ENCODE data around the gene ADGRL3. TPM values are rescaled to one million over a fixed set of nuclear protein-coding genes. Genes with fewer than 3 reads are reported as not detected.
"Not testable (repeated sequence)": the region's sequence is repeated elsewhere in the genome, so short reads cannot be mapped to it uniquely, and the experiment has no call there.

Gene ADGRL3
- total RNA-seq, 2 donors from 2014 or later: 4.0 to 5.2 TPM

- DNase-seq (peak in 1 of 2 donors; percentile 27), ATAC-seq (peak; percentile 48)
- intact Hi-C loops (cut with DNase I, micrococcal nuclease): no loop called here
Measured at GRCh38 chr4:61741327-61742096, 541.4 kb downstream of the ADGRL3 start.

- ATAC-seq: no peak
- intact Hi-C loops (cut with DNase I, micrococcal nuclease): no loop called here
- DNase-seq: no peak
Measured at GRCh38 chr4:61750810-61751209, 550.7 kb downstream of the ADGRL3 start.

DNA sequence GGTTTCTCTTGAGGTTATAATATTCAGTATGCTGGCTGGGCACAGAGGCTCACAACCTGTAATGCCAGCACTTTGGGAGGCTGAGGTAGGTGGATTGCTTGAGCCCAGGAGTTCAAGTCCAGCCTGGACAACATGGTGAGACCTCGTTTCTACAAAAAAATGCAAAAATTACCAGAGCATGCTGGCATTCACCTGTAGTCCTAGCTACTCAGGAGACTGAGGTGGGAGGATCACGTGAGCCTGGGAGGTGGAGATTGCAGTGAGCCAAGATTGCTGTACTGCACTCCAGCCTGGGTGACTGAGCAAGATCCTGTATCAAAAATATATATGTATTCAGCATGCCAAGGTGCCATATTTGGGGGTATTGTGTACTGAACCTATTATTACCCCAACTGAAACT lies 552.5 kb downstream of the ADGRL3 start:
- no peak for ATAC-seq
- DNase-seq: no peak
- intact Hi-C loops (cut with DNase I, micrococcal nuclease): no loop called here

DNA sequence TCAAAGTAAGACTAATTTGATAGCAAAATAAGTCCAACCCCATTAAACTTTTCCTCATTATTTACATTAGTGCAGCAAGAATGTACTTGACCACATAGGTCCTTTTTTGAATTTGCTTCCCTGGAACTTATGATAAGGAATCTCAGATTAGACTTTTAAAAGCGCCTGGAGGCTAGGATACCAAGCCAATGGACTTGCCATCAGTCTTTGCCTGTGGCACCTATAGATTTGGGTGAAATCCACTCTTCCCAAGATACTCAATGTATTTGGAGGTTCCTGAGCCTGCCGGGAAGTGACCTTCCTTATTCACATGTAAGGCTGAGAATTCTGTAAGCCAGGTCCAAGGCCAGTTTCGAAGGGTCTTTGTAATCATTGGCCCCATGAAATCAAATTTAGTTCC lies 553.6 kb downstream of the ADGRL3 start:
- intact Hi-C loops (cut with DNase I, micrococcal nuclease): no loop called here
- no peak for ATAC-seq

GRCh38 chr4:61756937-61757336 lies 556.8 kb downstream of the ADGRL3 start:
- DNase-seq; ATAC-seq; intact Hi-C loops (cut with DNase I, micrococcal nuclease): not testable (repeated sequence)

More for the DNA sequence above, 553.6 kb downstream of the ADGRL3 start:
- no peak for DNase-seq

DNA sequence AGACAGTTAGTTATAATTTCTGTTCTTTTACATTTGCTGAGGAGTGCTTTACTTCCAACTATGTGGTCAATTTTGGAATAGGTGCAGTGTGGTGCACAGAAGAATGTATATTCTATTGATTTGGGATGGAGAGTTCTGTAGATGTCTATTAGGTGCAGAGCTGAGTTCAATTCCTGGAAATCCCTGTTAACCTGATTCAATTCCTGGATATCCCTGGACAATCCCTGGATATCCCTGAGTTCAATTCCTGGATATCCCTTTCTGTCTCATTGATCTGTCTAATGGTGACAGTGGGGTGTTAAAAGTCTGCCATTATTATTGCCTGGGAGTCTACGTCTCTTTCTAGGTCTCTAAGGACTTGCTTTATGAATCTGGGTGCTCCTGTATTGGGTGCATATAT lies 557.9 kb downstream of the ADGRL3 start:
- DNase-seq; ATAC-seq; intact Hi-C loops (cut with DNase I, micrococcal nuclease): not testable (repeated sequence)

DNA sequence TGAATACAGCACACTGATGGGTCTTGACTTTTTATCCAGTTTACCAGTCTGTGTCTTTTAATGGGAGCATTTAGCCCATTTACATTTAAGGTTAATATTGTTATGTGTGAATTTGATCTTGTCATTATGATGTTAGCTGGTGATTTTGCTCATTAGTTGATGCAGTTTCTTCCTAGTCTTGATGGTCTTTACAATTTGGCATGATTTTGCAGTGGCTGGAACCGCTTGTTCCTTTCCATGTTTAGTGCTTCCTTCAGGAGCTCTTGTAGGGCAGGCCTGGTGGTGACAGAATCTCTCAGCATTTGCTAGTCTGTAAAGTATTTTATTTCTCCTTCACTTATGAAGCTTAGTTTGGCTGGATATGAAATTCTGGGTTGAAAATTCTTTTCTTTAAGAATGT lies 558.5 kb downstream of the ADGRL3 start:
- intact Hi-C loops (cut with DNase I, micrococcal nuclease); ATAC-seq; DNase-seq: not testable (repeated sequence)

- DNase-seq; intact Hi-C loops (cut with DNase I, micrococcal nuclease); ATAC-seq: not testable (repeated sequence)
Measured at GRCh38 chr4:61759245-61759644, 559.1 kb downstream of the ADGRL3 start.

DNA sequence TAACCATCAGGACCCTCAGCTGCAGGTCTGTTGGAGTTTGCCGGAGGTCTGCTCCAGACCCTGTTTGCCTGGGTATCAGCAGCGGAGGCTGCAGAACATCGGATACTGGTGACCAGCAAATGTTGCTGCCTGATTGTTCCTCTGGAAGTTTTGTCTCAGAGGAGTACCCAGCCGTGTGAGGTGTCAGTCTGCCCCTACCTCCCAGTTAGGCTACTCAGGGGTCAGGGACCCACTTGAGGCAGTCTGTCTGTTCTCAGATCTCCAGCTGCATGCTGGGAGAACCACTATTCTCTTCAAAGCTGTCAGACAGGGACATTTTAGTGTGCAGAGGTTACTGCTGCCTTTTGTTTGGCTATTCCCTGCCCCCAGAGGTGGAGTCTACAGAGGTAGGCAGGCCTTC lies 559.8 kb downstream of the ADGRL3 start:
- DNase-seq; ATAC-seq; intact Hi-C loops (cut with DNase I, micrococcal nuclease): not testable (repeated sequence)

DNA sequence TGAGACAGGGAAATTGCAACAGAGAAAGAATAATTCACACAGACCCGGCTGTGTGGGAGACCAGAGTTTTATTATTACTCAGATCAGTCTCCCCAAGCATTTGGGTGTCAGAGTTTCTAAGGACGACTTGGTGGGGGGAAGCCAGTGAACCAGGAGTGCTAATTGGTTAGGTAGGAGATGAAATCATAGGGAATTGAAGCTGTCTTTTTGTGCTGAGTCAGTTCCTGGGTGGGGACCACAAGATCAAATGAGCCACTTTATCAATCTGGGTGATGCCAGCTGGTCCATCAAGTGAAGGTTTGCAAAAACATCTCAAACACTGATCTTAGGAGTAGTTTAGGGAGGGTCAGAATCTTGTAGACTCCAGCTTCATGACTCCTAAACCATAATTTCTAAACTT lies 560.7 kb downstream of the ADGRL3 start:
- no peak for ATAC-seq
- intact Hi-C loops (cut with DNase I, micrococcal nuclease): no loop called here
- DNase-seq: no peak

- intact Hi-C loops (cut with DNase I, micrococcal nuclease): no loop called here
- ATAC-seq: no peak
- no peak for DNase-seq
Measured at GRCh38 chr4:61762722-61763627, 562.8 kb downstream of the ADGRL3 start.

- ATAC-seq (no peak), DNase-seq (no peak)
- intact Hi-C loops (cut with DNase I, micrococcal nuclease): no loop called here
Measured at GRCh38 chr4:61763682-61764081, 563.6 kb downstream of the ADGRL3 start.

- intact Hi-C loops (cut with DNase I, micrococcal nuclease); DNase-seq; ATAC-seq: not testable (repeated sequence)
Measured at GRCh38 chr4:61764090-61764489, 564.0 kb downstream of the ADGRL3 start.

- ATAC-seq; DNase-seq; intact Hi-C loops (cut with DNase I, micrococcal nuclease): not testable (repeated sequence)
Measured at GRCh38 chr4:61769444-61770167, 569.5 kb downstream of the ADGRL3 start.

DNA sequence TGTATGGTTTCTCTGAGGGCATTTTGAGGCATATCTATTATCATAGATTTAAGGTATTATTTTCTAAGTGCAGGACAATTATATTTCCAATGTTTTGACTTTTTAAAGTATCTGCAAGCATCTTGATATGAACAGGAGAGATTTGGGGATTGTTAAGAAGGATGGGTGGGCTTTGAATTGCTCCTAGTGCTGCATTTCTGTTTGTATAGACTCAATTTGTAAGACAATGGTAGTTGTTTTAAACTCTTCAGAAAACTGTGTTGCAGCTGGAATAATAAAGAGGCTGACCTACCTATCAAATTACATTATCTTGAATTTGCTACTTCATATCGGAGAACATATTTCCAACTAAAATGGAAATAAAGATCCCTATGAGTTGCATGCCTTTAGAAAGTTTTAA lies 570.3 kb downstream of the ADGRL3 start:
- intact Hi-C loops (cut with DNase I, micrococcal nuclease): no loop called here
- ATAC-seq: no peak
- DNase-seq: no peak

DNA sequence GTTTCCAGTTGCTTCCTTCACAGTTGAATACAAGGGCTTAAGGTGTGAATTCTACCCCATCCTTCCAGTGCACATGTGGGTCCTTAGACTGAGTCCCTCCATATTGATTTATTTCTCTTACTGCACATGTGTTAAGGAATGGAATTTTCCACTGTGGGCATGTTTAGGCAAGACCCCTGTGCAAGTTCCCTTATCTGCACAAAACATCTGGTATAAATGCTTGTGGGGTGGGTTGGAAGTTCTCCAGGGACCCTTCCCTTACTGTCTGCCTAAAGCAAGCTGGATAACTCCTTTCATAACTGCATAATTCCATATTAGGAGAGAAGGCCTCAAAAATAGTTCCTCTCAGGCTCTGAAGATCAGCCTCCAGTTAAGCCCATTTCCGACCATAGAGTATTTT lies 570.9 kb downstream of the ADGRL3 start:
- intact Hi-C loops (cut with DNase I, micrococcal nuclease): no loop called here
- no peak for DNase-seq
- ATAC-seq: no peak

- no peak for ATAC-seq
- intact Hi-C loops (cut with DNase I, micrococcal nuclease): no loop called here
- DNase-seq: no peak
Measured at GRCh38 chr4:61772126-61772525, 572.0 kb downstream of the ADGRL3 start.

DNA sequence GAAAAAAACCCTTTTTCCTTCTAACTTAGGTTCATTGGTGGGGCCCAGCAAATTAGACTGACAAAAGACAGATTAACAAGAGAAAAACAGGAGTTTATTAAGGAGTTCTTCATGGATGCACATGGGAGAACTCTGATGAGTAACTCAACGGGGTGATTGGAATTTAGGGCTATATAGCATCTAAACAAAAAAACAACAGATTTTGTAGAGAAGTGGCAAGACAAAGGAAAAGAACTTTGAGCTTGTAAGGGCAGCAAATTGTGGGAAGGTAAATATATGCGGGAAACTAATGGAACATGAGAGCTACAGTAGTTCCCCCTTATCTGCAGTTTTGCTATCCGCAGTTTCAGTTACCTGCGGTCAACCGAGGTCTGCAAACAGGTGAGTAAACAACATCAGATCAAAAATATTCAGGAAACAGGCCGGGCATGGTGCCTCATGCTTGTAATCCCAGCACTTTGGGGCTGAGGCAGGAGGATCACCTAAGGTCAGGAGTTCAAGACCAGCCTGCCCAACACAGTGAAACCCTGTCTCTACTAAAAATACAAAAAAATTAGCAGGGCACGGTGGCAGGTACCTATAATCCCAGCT lies 573.6 kb downstream of the ADGRL3 start:
- DNase-seq (no peak), ATAC-seq (no peak)
- intact Hi-C loops (cut with DNase I, micrococcal nuclease): no loop called here

GRCh38 chr4:61782133-61782532 lies 582.0 kb downstream of the ADGRL3 start:
- ATAC-seq (no peak), DNase-seq (no peak)
- intact Hi-C loops (cut with DNase I, micrococcal nuclease): no loop called here

All from left colon (tissue), 2 donors.